ENCODE results near the gene MYOM3.

Gene MYOM3

DNA sequence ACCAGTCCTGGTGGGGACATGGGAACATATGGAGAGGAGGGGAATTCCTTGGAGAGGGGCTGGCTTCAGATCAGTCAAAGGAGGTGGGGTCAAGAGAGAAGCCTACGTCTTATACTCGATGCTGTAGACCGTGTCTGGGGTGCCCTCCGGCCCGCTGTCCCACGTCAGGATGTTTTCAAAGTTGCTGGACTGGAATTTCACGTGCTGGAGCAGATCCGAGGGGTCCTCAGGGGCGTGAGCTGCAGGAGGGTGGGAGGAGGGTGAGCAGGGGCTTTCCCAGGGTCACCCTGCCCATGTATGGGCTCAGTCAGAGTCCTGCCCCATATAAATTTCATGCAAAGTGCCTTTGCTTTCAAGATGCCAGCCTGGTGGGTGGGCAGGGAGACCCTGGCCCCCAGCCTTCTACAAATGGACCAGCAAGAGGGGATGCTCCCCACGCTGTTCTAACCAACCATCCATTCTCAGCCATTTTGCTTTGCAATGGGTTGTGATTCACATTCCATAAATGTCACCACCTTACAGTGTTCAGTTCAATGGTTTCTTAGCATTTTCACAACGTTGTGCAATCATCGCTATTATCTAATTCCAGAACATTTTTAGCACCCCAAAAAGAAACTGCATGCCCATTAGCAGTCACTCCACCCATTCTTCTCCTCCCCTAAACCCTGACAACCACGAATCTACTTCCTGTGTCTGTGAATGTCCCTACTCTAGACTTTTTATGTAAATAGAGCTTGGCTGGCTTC lies 26.7 kb upstream of the MYOM3 start:
- no peak for DNase-seq

- no peak for DNase-seq
Measured at GRCh38 chr1:24136956-24137539, 25.1 kb upstream of the MYOM3 start.

DNA sequence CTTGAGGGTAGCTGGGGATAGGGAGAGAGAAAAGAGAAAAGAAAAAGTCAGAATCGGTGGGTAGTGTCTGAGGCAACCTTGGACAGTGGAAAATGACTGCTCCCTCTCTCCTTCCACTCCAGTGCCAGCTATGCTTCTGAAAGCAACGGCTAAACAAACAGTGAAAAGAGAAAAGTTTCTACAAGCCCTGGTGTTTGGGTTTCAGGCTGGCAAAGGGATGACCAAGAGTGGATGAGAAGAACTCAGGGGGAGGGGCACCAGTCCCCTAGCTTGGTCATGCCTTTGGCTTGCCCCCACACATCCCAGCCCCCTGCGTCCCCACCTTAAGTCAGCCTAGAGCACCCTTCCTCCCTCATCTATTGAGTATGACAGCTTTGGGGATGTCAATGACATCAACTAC lies 22.4 kb upstream of the MYOM3 start:
- DNase-seq = no peak

DNA sequence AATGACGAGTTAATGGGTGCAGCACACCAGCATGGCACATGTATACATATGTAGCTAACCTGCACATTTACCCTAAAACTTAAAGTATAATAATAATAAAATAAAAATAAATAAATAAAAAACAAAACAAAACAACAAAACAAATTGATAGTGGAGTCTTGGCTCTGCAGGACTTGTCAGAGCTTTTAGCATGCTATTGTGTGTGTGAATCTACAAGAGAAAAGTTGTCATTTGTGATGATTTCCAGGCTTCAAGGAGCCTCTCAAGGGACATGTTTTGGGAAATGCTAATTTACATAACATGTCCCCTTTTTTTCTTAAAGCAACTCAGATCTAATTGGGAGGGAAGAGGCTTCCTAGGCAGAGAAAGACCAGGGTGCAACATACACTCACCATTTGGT lies 21.9 kb upstream of the MYOM3 start:
- no peak for DNase-seq

- no peak for DNase-seq
Measured at GRCh38 chr1:24130385-24130784, 18.4 kb upstream of the MYOM3 start.

- no peak for DNase-seq
Measured at GRCh38 chr1:24127801-24128363, 15.9 kb upstream of the MYOM3 start.

- DNase-seq = no peak
Measured at GRCh38 chr1:24127134-24127800, 15.3 kb upstream of the MYOM3 start.

GRCh38 chr1:24126672-24127023 lies 14.7 kb upstream of the MYOM3 start:
- no peak for DNase-seq

GRCh38 chr1:24126018-24126671 lies 14.2 kb upstream of the MYOM3 start:
- DNase-seq = no peak

DNA sequence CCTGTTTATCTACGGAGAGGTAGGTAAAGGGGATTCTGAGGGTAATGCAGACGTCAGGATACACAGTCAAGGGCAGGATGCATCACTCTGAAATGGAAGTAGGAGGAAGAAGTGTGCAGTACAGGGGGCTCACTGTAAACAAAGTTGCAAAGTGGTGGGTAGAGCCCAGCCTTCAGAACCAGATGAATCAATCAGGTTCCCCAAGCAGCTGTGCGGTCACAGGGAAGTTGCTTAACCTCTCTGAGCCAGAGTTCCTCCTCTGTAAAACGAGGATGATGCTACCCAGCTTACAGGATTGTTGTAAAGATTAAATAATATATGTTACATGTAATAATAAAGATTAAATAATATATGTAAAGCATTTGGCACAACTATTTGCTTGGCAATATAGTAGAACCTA lies 13.5 kb upstream of the MYOM3 start:
- no peak for DNase-seq

- no peak for DNase-seq
Measured at GRCh38 chr1:24124980-24125379, 13.0 kb upstream of the MYOM3 start.

DNA sequence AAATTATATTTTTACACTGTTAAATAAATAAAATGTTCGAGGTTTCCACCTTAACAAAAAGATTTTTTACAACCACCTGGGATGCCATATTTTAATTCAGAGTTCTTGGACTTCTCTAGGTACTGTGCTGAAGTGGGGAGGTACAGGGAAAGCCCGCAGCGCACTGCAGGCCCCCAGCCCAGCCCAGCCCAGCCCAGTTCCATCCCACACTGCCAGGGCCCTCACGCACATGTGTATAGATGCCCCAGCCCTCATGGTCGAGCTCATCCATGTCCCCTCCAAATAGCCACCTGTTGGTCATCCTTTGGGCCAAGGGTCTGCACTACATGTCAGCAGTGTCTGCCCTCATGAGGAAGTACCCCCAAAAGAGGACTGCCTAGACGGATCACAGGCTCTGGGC lies 11.7 kb upstream of the MYOM3 start:
- DNase-seq = no peak

GRCh38 chr1:24122776-24123175 lies 10.8 kb upstream of the MYOM3 start:
- no peak for DNase-seq

DNA sequence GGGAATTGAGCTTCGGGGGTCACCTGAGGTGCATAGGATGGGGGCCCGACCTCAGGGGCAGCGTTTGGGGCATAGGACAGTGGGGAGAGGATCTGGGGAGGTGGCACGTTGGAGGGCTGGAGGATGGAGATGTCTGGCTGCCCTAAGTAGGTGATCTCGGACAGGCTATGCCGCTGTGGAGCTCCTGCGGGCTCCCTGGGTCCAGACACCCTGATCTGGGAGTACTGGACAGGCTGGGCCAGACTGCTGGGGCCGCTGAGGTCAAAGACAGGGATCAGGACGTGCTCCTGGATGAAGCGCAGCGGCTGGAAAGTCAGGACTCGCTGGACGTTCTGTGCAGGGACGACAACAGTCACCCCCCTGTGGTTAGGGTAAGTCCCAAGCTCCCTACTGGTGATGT lies 9.5 kb upstream of the MYOM3 start:
- DNase-seq = no peak

GRCh38 chr1:24120965-24121364 lies 9.0 kb upstream of the MYOM3 start:
- no peak for DNase-seq

GRCh38 chr1:24119859-24120756 lies 8.2 kb upstream of the MYOM3 start:
- no peak for DNase-seq

DNA sequence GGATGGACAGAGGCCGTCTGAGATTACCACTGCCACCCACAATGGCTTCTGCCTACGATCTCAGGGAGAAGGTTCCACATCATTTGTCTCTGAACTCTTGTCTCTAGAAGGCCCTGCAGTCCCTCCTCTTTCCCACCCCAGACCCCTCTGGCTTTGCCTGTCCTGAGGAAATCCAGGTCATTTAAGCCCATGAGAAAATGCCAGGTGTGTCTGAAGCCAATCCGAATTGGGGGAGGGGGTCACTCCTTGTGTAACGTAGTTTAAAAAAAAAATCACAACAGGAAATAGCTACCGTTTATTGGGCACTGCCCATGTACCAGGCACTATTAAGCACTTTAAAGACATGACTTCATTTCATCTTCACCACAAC lies 7.5 kb upstream of the MYOM3 start:
- no peak for DNase-seq

GRCh38 chr1:24118410-24119242 lies 6.7 kb upstream of the MYOM3 start:
- DNase-seq = no peak

DNA sequence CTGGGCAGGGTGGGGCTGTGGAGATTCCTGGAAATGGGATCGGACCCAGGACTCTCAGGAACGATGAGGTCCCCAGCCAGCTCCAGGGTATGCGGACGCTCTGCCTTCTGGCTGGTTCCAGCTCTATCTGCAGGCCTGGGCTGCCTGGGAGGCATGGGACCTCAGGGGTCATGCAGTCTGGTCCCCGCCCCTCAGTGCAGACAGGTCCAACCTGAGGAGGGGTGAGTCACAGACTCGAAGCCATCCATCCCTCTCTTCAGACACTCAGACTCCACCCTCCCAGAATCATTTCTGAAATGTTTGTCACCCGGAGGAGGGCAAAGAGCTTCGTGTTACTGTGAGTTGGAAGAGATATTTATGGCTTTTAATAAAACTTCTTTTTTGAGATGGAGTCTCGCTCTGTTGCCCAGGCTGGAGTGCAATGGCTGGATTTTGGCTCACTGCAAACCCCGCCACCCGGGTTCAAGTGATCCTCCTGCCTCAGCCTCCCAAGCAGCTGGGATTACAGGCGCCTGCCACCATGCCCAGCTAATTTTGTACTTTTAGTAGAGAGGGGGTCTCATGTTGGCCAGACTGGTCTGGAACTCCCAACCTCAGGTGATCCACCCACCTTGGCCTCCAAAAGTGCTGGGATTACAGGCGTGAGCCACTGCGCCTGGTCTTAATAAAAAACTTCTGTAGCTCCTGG lies 5.9 kb upstream of the MYOM3 start:
- DNase-seq = no peak

- DNase-seq = no peak
Measured at GRCh38 chr1:24117132-24117531, 5.2 kb upstream of the MYOM3 start.

- DNase-seq = no peak
Measured at GRCh38 chr1:24114753-24115152, 2.8 kb upstream of the MYOM3 start.

Measured in CD4-positive, alpha-beta T cell treated with Interleukin-21 for 1 hour (primary cell).